NT2/D1 (cell line): ENCODE measurements around the gene C6orf15.

ENCODE experiments used
- SUZ12 ChIP-seq: IDR thresholded peaks from 2 replicates; pipeline ENCODE4 v1.6.1; 2011; ENCODE audit not compliant: insufficient read length, insufficient read depth; ENCODE audit errors: extremely low read depth
- YY1 ChIP-seq: IDR thresholded peaks from 2 replicates; pipeline ENCODE4 v1.6.1; 2011; ENCODE audit not compliant: insufficient read length, insufficient read depth
- ZNF274 ChIP-seq: IDR thresholded peaks from 2 replicates; pipeline ENCODE4 v1.6.1; 2011; ENCODE audit warnings: mild to moderate bottlenecking, low read depth, low read length

- TF ChIP-seq ZNF274: no peak
- TF ChIP-seq SUZ12: no peak
- no peak for TF ChIP-seq YY1
Measured at GRCh38 chr6:31152781-31153180, 40.4 kb upstream of the C6orf15 start.
